WTC11 (cell line): ENCODE data around the gene MAP1LC3A.

Experiments used
- ATF3 ChIP-seq: sonication (generic); formaldehyde crosslinking; conservative IDR thresholded peaks from 2 replicates; pipeline ENCODE4 v1.8.1; 2022; ENCODE audit warnings: mild to moderate bottlenecking, missing genetic modification reagents
- CTCF ChIP-seq: fragments of 200-600 bp; IDR thresholded peaks from 2 replicates; pipeline ENCODE4 v1.8.0; 2022; ENCODE audit warnings: antibody characterized with exemption
- E2F1 ChIP-seq: sonication (generic); formaldehyde crosslinking; IDR thresholded peaks from 2 replicates; pipeline ENCODE4 v1.8.0; 2022; ENCODE audit warnings: mild to moderate bottlenecking, missing genetic modification reagents
- GABPB1 ChIP-seq: sonication (generic); formaldehyde crosslinking; IDR thresholded peaks from 2 replicates; pipeline ENCODE4 v1.8.1; 2023; ENCODE audit warnings: mild to moderate bottlenecking, missing genetic modification reagents
- JUN ChIP-seq: sonication (generic); formaldehyde crosslinking; IDR thresholded peaks from 2 replicates; pipeline ENCODE4 v1.8.0; 2023; ENCODE audit warnings: mild to moderate bottlenecking, missing genetic modification reagents
- PRDM15 ChIP-seq: sonication (generic); formaldehyde crosslinking; IDR thresholded peaks from 2 replicates; pipeline ENCODE4 v1.8.0; 2022; ENCODE audit warnings: missing genetic modification reagents
- TEAD4 ChIP-seq: sonication (generic); formaldehyde crosslinking; IDR thresholded peaks from 2 replicates; pipeline ENCODE4 v1.8.0; 2022; ENCODE audit warnings: mild to moderate bottlenecking, missing genetic modification reagents
- USF2 ChIP-seq: sonication (generic); formaldehyde crosslinking; IDR thresholded peaks from 2 replicates; pipeline ENCODE4 v1.8.1; 2023; ENCODE audit warnings: mild to moderate bottlenecking, missing genetic modification reagents, moderate library complexity
- ZNF263 ChIP-seq: sonication (generic); formaldehyde crosslinking; IDR thresholded peaks from 2 replicates; pipeline ENCODE4 v1.8.1; 2022; ENCODE audit warnings: low read depth, mild to moderate bottlenecking, moderate library complexity, missing genetic modification reagents
- ZNF425 ChIP-seq: fragments of 250-450 bp; sonication (Bioruptor Pico); conservative IDR thresholded peaks from 2 replicates; pipeline ENCODE4 v1.9.0; 2021; ENCODE audit warnings: mild to moderate bottlenecking

GRCh38 chr20:34525709-34526416, 32.7 kb upstream of the MAP1LC3A start:
- TF ChIP-seq CTCF (no peak), ATF3 (CRISPR knock-in tag) (no peak), PRDM15 (CRISPR knock-in tag) (no peak), E2F1 (CRISPR knock-in tag) (no peak), ZNF425 (CRISPR knock-in tag) (no peak), GABPB1 (CRISPR knock-in tag) (peak; percentile 77), JUN (CRISPR knock-in tag) (no peak), USF2 (CRISPR knock-in tag) (no peak), ZNF263 (CRISPR knock-in tag) (no peak), TEAD4 (no peak)
